ENCODE results near the gene KIAA1671. TPM values are rescaled to one million over a fixed set of nuclear protein-coding genes. Genes with fewer than 3 reads are reported as not detected.
"Not testable (repeated sequence)": the region's sequence is repeated elsewhere in the genome, so short reads cannot be mapped to it uniquely, and the experiment has no call there.

KIAA1671 gene
- total RNA-seq, 4 donors from 2014 or later, result 16.2 to 35.0 (median 21.7) TPM

DNA sequence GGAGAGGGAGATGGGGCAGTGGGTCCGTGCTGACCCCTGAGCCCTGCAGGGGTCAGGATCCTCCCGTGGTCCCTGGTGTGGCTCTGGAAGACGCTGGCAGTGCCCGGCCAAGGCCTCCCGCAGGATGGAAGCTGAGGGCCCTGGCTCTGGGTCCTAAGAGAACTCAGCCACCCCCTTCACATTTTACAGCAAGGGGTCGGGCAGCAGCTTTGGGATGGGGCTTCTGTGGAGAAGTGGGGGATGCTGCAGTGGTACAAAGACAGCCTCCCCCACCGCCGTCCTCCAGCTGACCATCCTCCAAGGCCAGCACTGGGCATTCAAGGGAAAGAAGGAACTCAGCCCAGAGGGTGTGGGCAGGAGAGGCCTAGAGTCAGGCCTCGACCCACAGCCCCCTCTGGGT is 225.4 kb downstream of the KIAA1671 start:
- in situ Hi-C loops (cut with MboI; ENCODE audit: low sequenced_read_pairs in 4 of 4) (loop anchor here in 1 of 4 donors (25.0 kb wide), 1 partner anchor 241 kb away; the partner anchor contains the start of gene LHFPL7), intact Hi-C loops (cut with DNase I; ENCODE audit: low total_unique reads) (no loop called here)
- no peak for ATAC-seq
- TF ChIP-seq POLR2A (IDR thresholded peaks at IDR 0.05), result no peak
- TF ChIP-seq, protein P1, sequence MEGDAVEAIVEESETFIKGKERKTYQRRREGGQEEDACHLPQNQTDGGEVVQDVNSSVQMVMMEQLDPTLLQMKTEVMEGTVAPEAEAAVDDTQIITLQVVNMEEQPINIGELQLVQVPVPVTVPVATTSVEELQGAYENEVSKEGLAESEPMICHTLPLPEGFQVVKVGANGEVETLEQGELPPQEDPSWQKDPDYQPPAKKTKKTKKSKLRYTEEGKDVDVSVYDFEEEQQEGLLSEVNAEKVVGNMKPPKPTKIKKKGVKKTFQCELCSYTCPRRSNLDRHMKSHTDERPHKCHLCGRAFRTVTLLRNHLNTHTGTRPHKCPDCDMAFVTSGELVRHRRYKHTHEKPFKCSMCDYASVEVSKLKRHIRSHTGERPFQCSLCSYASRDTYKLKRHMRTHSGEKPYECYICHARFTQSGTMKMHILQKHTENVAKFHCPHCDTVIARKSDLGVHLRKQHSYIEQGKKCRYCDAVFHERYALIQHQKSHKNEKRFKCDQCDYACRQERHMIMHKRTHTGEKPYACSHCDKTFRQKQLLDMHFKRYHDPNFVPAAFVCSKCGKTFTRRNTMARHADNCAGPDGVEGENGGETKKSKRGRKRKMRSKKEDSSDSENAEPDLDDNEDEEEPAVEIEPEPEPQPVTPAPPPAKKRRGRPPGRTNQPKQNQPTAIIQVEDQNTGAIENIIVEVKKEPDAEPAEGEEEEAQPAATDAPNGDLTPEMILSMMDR (IDR thresholded peaks at IDR 0.05 in 4 of 5, conservative IDR thresholded peaks at IDR 0.05 in 1 of 5), result no peak
- Histone ChIP-seq H3K27me3 (no peaks in the 10 kb centered on the region), H3K9me3 (no peaks in the 10 kb centered on the region), H3K4me3 (no peak overlapping the region), H3K4me1 (no peaks in the 10 kb centered on the region), H3K27ac (no peak overlapping the region), H3K36me3 (peaks cover 0 to 49% of the 10 kb centered on the region in 2 donors)
- no peak for DNase-seq

DNA sequence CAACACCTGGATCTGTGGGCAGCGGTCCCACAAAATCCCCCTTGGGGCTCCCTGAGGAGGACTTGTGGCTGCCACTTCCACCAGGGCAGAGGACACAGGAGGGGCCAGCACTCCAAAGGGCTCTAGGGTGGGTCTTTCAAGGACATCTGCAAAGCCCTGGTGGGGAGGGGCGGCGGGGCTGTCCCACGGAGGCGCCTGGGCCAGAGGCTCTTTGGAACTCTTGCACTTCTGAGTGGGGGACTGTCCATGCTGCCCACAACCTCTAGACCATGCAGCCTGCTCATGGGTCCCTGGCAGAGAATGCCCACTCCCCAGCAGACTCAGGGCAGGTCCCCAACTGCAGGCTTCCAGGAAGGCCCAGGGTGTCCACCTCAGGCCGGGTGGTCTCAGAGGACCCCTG is 225.8 kb downstream of the KIAA1671 start:
- H3K27me3 ChIP-seq; intact Hi-C loops (cut with DNase I; ENCODE audit: low total_unique reads); H3K9me3 ChIP-seq; H3K4me3 ChIP-seq; H3K4me1 ChIP-seq; H3K27ac ChIP-seq; DNase-seq; ATAC-seq: not testable (repeated sequence)
- in situ Hi-C loops (cut with MboI; ENCODE audit: low sequenced_read_pairs in 4 of 4), result loop anchor here in 1 of 4 donors (25.0 kb wide), 1 partner anchor 241 kb away; the partner anchor contains the start of gene LHFPL7
- H3K36me3 ChIP-seq, result peaks cover 0 to 49% of the 10 kb centered on the region in 2 donors

DNA sequence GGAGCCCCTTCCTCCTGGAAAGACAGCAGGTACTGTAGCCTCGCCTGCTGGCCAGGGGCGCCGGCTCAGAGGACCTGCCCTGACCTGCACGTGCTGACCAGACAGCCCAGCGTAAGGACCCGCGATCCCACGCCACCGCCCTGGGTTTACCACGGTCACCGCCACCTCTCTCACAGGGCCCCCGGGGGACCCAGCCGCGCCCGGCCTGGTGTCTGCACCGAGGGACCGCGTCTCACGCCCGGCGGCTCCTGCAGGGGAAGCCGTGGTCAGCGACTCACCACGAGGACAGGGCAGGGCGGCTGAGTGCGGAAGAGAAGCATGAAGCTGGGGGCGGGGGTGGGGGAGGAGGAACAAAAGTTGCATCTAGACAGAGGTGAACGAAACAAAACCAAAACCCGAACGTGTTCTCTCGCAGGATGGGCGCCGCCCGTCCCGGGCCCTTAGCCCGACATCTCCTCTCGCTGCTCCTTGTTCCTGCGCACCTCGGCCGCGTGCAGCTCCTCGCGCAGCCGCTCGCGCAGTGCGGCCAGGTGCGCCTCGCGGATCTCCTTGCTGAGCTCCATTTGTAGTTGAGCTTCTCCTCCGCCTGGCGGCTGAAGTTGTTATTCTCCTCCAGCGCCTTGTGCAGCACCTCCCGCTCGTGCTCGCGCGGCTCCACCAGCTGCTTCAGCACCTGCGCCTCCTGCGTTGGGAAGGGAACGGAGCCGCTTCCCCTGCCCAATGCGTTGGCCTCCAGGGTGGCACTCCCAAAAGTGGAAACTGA is 226.5 kb downstream of the KIAA1671 start:
- in situ Hi-C loops (cut with MboI; ENCODE audit: low sequenced_read_pairs in 4 of 4), result loop anchor here in 1 of 4 donors (25.0 kb wide), 1 partner anchor 242 kb away; the partner anchor contains the start of gene LHFPL7
- H3K4me3 ChIP-seq; DNase-seq; intact Hi-C loops (cut with DNase I; ENCODE audit: low total_unique reads); H3K4me1 ChIP-seq; ATAC-seq; H3K27me3 ChIP-seq; H3K27ac ChIP-seq; H3K9me3 ChIP-seq: not testable (repeated sequence)
- peaks cover 0 to 48% of the 10 kb centered on the region in 2 donors for H3K36me3 ChIP-seq

DNA sequence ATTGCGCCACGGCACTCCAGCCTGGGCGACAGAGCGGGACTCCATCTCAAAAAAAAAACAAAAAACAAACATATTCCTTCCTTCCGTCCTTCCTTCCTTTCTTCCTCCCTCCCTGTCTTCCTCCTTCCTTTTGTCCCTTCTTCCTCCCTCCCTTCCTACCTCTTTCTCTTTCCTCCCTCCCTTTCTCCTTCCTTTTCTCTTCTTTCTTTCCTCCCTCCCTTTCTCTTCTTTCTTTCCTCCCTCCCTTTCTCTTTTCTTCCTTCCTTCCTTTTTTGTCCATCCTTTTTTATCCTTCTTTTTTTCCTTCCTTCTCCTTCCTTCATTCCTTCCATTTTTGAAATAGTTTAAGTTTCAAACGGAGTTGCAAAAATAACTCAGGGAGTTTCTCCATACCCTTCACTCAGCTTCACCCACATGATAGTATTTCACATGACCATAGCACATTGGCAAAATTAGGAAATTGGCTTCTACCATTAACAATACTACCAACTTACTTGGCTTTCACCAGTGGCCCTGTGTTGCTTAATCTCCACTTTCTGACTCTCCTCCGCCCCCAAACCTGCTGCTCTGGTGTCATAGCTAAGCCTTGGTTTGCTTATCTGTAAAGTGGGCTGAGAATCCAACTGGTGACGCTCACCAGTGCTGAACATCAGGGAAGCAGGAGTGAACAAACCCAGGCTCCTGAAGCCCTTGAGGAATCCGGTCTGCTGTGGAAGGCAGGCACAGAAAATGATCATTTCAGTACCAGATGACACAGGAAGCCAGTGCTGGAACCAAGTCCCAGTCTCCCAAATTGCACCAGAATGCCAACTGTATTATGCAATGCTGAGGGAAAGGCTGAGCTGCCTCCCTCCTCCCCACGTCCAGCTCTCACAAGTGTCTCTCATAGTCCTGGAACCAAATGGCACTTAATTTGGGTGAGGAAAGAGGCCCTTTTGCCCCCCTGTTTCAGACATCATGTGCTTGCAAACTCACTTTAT is 229.9 kb downstream of the KIAA1671 start:
- Histone ChIP-seq H3K27ac (no peak overlapping the region), H3K9me3 (no peaks in the 10 kb centered on the region), H3K4me1 (no peaks in the 10 kb centered on the region), H3K4me3 (no peak overlapping the region), H3K27me3 (no peaks in the 10 kb centered on the region), H3K36me3 (peaks cover 0 to 50% of the 10 kb centered on the region in 2 donors)
- DNase-seq, result no peak
- in situ Hi-C loops (cut with MboI; ENCODE audit: low sequenced_read_pairs in 4 of 4) (loop anchor here in 1 of 4 donors (25.0 kb wide), 1 partner anchor 245 kb away; the partner anchor contains the start of gene LHFPL7), intact Hi-C loops (cut with DNase I; ENCODE audit: low total_unique reads) (no loop called here)
- peak in 1 of 2 donors; percentile 43 for ATAC-seq
- TF ChIP-seq, protein P1 (IDR thresholded peaks at IDR 0.05 in 4 of 5, conservative IDR thresholded peaks at IDR 0.05 in 1 of 5), result no peak
- TF ChIP-seq POLR2A (IDR thresholded peaks at IDR 0.05), result no peak

DNA sequence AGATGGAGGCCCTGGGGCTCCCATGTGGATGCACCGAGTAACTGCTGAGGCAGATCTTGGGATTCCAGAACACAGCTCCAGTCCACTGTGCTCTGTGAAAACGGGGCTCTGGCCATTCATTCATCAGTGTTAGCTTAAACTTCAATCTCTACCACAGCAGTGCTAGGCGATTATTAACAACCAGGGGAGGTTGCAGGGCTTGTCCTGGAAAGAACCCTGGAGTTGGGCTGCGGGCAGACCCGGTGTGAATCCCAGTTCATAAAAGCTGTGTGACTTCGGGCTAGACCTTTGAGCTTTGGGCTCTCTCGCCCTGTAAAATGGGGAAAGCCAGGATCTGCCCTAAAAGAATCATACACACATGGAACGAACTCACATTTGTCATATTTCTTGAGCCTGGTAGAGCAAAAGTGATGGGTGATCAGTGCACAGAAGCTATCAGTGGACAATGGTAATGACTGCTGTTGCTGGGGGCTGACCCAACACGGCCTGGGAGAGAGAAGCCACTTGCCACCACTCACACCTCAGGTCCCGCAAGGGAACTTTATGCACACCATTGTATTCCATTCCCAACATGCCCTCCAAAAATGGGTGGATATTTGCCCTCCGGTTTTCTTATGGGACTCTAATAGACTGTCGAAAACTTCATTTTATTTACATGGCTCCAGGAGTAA is 231.6 kb downstream of the KIAA1671 start:
- intact Hi-C loops (cut with DNase I; ENCODE audit: low total_unique reads), result no loop called here
- in situ Hi-C loops (cut with MboI; ENCODE audit: low sequenced_read_pairs in 4 of 4), result loop anchor here in 1 of 4 donors (25.0 kb wide), 1 partner anchor 247 kb away; the partner anchor contains the start of gene LHFPL7
- no peaks in the 10 kb centered on the region for H3K9me3 ChIP-seq
- H3K36me3 ChIP-seq, result peaks cover 0 to 42% of the 10 kb centered on the region in 2 donors
- DNase-seq (no peak), ATAC-seq (no peak)
- TF ChIP-seq, protein P1 (IDR thresholded peaks at IDR 0.05 in 4 of 5, conservative IDR thresholded peaks at IDR 0.05 in 1 of 5), result no peak
- no peak for TF ChIP-seq POLR2A (IDR thresholded peaks at IDR 0.05)
- no peaks in the 10 kb centered on the region for H3K27me3 ChIP-seq
- H3K4me1 ChIP-seq, result no peaks in the 10 kb centered on the region
- H3K27ac ChIP-seq, result no peak overlapping the region
- H3K4me3 ChIP-seq, result no peak overlapping the region
